ENCODE measurements around the gene ABLIM2.

GRCh38 chr4:8174970-8175369 is 16.4 kb upstream of the ABLIM2 start:
- TF ChIP-seq CTCF (IDR thresholded peaks at IDR 0.05) (no peak), POLR2A (IDR thresholded peaks at IDR 0.05) (no peak)
